Measurements from ENCODE around the gene MARK1. TPM values are rescaled to one million over a fixed set of nuclear protein-coding genes. Genes with fewer than 3 reads are reported as not detected.

Gene MARK1
- total and polyA plus RNA-seq, 10 of the 15 experiments (the other 5 are each of a cell fraction or from before 2014, with no cell fraction given), result 0.02 to 0.67 (median 0.12) TPM; not detected in 6

DNA sequence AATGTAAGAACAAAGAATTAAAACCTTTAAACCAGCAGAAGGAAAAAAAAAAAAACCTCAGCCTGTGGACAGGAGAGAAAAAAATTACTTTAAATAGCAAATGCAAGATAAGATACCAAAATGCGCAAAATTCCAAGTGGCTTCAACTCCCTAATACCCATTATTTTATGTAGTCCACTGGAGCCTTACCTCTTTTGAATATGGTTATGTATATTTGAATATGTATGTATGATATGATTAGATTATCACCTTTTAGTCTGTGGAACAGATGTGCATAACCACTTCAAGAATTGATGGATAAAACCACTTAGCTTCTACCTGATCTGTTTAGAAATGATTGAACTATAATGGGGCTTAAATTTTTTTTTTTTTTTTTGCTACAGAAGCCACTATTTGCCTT is 109.8 kb downstream of the MARK1 start (continued):
- TF ChIP-seq ETV6 (conservative IDR thresholded peaks at IDR 0.05 in 1 of 2, IDR thresholded peaks at IDR 0.05 in 1 of 2; ENCODE audit: borderline replicate concordance in 1 of 2, low read depth in 1 of 2), result no peak
- TF ChIP-seq RUNX3 (IDR thresholded peaks at IDR 0.05; ENCODE audit: low read length), result no peak
- TF ChIP-seq BCL11A (IDR thresholded peaks at IDR 0.05; ENCODE audit: low read depth, low read length), result no peak
- no peak for TF ChIP-seq SIX5 (IDR thresholded peaks at IDR 0.05; ENCODE audit: low read depth, low read length, severe bottlenecking)
- TF ChIP-seq EP300 (IDR thresholded peaks at IDR 0.05; ENCODE audit: borderline replicate concordance in 1 of 2, control insufficient read depth in 1 of 2, low read depth in 2 of 2, low read length in 2 of 2), result no peak

- ChIA-PET RAD21 (ENCODE audit: unreplicated experiment) (no interaction called here), CTCF (no interaction called here), SMC1A (ENCODE audit: uncharacterized antibody, unreplicated experiment) (no interaction called here), POLR2A (no interaction called here)
- Histone ChIP-seq H3K9ac (ENCODE audit: control insufficient read depth, insufficient read depth, low read length) (no peak overlapping the region), H2AFZ (ENCODE audit: control insufficient read depth, low read depth, low read length) (no peak overlapping the region), H3K4me1 (ENCODE audit: control insufficient read depth, insufficient read depth, low read length) (no peaks in the 10 kb centered on the region), H4K20me1 (ENCODE audit: control insufficient read depth, insufficient read depth) (no peaks in the 10 kb centered on the region), H3K9me3 (replicated peaks; ENCODE audit: control insufficient read depth, insufficient read depth, low read length) (no peaks in the 10 kb centered on the region), H3K27me3 (replicated peaks in 1 of 2; ENCODE audit: control insufficient read depth in 2 of 2, insufficient read depth in 2 of 2, low read length in 1 of 2) (no peaks in the 10 kb centered on the region), H3K4me3 (no peak overlapping the region), H3K4me2 (ENCODE audit: control insufficient read depth, insufficient read depth) (no peak overlapping the region), H3K36me3 (ENCODE audit: control insufficient read depth in 2 of 2, insufficient read depth in 2 of 2, low read length in 1 of 2) (no peaks in the 10 kb centered on the region), H3K79me2 (ENCODE audit: control insufficient read depth, insufficient read depth, low read length) (no peaks in the 10 kb centered on the region), H3K27ac (ENCODE audit: control insufficient read depth, insufficient read depth) (no peak overlapping the region)
- no peak for ATAC-seq
- DNase-seq (ENCODE audit: low read depth, low spot score), result no peak
- in situ Hi-C loops (cut with MboI) (no loop called here), intact Hi-C loops (cut with micrococcal nuclease; ENCODE audit: unreplicated experiment) (no loop called here)
- no TSS peak for BruUV-seq (replicated peaks)
- WGBS (ENCODE audit: insufficient coverage, insufficient replicate concordance, low lambda C conversion rate, missing lambda C conversion rate), result 58% methylated on average over 4 of the region's 4 CpGs
- no peak for FAIRE-seq
- TF ChIP-seq RBBP5 (conservative IDR thresholded peaks at IDR 0.05), result no peak
- no peak for TF ChIP-seq ZNF592 (IDR thresholded peaks at IDR 0.05)
- no peak for TF ChIP-seq CREM (IDR thresholded peaks at IDR 0.05; ENCODE audit: low read depth)
- TF ChIP-seq ATF3 (IDR thresholded peaks at IDR 0.05; ENCODE audit: borderline replicate concordance, extremely low read depth, low read depth, low read length), result no peak
- TF ChIP-seq, protein P1, sequence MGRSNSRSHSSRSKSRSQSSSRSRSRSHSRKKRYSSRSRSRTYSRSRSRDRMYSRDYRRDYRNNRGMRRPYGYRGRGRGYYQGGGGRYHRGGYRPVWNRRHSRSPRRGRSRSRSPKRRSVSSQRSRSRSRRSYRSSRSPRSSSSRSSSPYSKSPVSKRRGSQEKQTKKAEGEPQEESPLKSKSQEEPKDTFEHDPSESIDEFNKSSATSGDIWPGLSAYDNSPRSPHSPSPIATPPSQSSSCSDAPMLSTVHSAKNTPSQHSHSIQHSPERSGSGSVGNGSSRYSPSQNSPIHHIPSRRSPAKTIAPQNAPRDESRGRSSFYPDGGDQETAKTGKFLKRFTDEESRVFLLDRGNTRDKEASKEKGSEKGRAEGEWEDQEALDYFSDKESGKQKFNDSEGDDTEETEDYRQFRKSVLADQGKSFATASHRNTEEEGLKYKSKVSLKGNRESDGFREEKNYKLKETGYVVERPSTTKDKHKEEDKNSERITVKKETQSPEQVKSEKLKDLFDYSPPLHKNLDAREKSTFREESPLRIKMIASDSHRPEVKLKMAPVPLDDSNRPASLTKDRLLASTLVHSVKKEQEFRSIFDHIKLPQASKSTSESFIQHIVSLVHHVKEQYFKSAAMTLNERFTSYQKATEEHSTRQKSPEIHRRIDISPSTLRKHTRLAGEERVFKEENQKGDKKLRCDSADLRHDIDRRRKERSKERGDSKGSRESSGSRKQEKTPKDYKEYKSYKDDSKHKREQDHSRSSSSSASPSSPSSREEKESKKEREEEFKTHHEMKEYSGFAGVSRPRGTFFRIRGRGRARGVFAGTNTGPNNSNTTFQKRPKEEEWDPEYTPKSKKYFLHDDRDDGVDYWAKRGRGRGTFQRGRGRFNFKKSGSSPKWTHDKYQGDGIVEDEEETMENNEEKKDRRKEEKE (IDR thresholded peaks at IDR 0.05), result no peak
- TF ChIP-seq ASH2L (IDR thresholded peaks at IDR 0.05; ENCODE audit: borderline replicate concordance, low read depth), result no peak
- no peak for TF ChIP-seq IRF5 (IDR thresholded peaks at IDR 0.05; ENCODE audit: borderline replicate concordance)
- TF ChIP-seq YY1 (IDR thresholded peaks at IDR 0.05; ENCODE audit: low read depth, low read length), result no peak
- no peak for TF ChIP-seq JUNB (IDR thresholded peaks at IDR 0.05)
- no peak for TF ChIP-seq ZNF207 (IDR thresholded peaks at IDR 0.05; ENCODE audit: borderline replicate concordance)
Measured at GRCh38 chr1:220642285-220642684, 114.3 kb downstream of the MARK1 start.

Data from GM12878 (cell line).